NCI-H146 treated with DMSO at 0.1 percent for 48 hours (cell line): Measurements from ENCODE around the gene MPP2.
"Not testable (repeated sequence)": the region's sequence is repeated elsewhere in the genome, so short reads cannot be mapped to it uniquely, and the experiment has no call there.

ENCODE experiments used
- DNase-seq: peaks from one replicate; lab custom pipeline; 2025; ENCODE audit not compliant: unreplicated experiment; lab: John Stamatoyannopoulos, UW

MPP2 gene

DNA sequence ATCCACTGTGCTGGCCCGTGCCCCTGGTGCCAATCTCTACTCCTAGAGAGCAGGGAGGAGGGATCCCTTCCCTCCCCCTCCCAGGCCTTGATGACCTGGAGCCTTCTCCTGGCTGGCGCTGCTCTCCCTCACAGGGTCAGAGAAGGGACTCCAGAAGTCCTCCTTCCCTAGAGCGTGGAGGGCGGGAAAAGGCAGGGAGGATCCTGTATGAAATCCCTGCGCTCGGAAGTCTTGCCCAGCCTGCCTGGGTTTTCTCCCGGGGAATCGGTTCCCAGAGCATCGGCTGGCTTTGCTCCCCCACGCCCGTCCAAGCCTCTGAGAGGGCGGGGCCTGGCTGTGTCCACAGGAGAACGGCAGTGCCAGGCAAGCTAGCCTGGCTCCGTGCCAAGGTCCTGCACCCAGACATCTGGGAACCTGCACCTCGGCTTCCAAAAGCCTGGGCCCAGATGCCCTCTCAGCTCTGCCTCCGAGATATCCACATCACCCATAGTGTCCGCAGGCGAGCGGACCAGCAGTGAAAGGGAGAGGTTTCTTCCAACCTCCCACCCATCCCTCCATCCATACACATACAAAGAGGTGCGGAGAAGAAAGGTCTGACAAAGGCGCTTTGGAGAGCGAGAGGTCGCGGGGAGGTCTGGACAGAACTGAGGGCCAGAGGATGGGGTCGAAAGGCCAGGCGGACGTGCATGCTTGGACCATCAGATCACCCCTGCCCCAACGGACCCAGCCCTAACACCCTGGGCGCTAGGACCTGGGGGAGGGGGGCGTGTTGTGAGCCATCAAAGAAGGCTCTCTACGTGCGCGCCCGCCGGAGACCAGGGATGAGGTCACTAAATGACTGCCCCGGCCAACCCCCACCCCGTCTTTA is 1.1 kb downstream of the MPP2 start:
- no peak for DNase-seq

DNA sequence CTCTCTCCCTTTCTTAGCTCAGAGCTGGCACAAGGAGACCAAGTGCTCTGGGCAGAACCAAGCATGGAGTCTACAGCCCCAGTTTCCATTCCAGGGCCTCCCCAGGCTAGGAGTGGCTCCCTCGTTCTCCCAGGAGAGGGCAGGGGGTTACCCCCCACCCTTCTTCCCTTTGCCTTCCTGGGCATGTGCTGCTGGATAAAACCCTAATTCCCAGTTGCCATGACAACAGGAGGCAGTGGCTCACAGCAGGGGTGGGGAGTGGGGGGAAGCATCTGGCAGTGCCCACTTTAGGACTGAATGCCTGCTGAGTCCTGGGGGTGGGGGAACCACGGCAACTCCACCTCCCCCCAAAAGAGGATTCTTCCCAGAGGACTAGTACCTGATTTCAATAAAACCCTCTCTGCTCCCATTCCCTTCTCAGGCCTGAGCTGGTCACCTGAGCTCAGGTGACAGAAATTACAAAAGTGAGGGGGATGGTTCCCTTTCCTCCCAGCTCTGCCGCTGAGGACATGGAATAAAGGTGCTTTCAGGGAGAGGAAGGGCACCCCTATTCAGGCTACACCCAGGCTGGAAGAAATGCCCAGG is 1.8 kb downstream of the MPP2 start:
- DNase-seq = no peak

DNA sequence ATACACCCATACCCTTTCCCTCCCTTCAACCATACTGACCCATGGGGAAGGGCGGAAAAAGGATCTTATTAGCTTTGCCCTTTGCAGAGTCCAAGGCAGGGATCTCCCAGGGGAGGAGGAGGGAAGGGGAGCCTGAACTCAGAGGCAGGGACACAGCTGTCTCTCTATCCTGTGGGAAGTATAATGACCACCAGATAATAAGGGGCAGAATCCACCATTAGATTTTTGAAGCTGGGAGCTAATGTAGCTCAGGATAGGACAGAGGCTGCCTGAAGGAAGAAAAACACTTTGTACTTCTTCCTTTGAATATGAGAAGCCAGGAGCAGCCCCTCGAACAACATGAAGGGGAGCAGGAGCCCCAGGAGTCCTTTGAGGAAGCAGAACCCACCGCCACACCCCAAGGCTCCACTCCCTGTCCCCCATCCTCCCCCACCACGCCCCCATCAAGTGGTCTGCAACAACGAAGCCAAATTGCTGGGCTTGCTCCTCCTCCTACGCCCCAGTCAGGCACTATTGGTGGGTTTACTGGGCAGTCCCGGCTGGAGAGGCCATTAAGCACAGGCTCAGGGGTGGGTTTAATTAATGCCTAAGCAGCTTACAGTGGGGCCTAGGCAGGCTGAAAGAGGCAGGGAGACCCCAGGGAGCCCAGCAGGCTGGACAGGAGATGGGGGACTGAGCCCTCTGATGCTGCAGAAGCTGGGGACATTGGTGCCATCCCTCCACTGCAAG is 5.3 kb downstream of the MPP2 start:
- no peak for DNase-seq

DNA sequence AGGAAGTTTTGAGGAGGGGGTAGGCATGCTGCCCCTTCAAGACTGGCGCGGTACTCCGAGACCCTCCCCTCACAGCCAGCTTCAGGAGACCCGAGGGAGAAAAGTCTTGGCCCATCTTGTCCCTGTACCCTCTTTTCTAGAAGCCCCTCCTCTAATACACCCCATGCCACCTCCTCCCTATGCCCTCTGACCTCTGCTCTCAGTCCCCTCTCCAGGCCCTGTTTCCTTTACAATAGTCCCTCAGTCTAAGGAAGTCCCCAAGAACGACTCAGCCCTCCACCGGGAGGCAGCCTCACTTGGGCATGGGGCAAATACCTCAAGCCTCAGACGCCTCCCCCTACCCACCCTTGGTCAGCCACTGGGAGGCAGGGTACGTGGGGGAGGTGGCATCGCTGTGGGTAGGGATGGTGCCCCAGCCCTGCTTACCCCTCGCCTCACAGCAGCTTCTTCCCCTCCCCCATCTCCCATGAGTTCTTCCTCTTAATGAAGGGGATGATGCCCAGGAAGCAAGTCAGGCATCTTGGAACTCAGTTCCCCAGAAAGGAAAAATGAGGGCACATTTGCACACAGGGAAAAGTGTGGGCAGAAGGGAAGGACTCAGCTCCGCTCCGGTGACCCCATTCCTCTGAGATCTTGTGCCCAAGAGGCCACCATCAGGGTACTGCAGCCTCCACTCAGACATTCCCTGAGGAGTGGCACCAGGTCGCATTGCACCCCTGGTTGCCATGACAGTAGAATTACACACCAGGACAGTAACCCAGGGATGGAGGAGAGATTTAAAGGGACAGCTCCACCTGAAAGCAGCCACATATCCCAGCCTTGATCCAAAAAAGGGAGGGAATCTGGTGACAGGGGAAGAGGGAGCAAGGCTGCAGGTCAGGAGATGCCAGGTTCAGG is 6.2 kb downstream of the MPP2 start:
- no peak for DNase-seq

DNA sequence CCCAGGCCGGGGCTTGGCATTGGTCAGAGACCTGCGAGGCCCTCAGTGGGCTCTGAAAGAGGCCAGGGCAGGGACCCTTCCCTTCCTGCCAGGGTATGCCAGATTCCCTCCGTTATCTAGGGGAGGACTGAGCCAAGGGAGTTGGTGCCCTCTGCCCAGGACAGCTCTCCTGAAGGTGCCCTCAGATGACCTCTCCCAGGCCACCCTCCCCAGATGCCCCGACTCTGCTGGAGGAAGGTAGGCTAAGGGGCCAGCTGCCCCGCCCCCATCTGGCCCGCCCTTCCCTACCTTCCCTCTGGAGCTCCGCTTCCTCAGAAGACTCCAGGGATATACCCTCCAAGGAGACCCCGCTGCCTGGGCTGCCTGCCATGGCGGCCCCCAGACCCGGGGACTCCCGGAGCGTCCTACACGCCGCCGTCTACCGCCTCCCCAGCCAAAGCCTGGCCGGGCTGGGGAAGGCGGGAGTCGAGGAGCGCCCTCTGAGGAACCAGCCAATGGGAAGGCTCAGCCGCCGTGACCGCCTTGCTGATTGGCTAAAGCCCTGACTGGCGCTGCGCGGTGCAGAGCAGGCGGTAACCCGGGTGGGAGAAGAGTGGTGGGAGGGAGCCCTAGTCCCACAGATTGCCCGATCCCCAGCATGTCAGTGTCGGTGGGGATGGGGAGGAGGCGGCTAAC is 7.0 kb downstream of the MPP2 start:
- peak; percentile 53 for DNase-seq

DNA sequence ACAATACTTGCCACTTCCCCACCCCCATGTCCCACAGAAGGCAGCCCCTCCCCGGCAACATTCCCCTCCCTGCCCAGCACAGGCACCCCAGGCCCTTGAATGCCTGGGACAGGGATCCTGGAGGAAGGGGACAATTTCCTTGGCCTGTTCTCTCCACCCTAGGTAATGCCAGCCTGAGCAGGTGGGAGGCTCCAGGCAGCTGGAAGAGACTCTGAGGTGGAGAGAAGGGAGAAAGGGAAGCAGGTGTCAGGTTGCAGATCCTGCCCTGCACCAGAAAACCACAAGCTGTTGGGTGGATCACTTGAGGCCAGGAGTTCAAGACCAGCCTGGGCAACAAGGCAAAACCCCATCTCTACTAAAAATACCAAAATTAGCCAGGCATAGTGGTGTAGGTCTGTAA is 8.9 kb downstream of the MPP2 start:
- DNase-seq = no peak

DNA sequence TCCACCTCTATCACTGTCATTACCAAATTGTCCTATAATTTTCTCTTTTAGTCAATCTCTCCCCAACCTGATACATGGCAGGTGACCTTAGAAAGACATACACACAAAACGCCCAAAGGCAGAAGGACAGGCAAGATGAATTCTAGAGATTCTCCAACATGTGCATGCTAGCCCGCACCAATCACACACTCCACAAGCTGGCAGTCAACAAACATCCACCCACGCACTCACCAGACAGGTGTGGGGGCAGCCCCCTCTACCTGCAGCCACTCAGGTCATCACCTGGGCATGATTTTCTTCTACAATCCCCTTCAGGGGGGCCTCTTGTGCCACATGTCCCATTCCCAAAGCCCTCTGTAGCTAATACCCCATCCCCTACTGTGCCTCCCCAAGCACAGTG is 9.5 kb downstream of the MPP2 start:
- no peak for DNase-seq

DNA sequence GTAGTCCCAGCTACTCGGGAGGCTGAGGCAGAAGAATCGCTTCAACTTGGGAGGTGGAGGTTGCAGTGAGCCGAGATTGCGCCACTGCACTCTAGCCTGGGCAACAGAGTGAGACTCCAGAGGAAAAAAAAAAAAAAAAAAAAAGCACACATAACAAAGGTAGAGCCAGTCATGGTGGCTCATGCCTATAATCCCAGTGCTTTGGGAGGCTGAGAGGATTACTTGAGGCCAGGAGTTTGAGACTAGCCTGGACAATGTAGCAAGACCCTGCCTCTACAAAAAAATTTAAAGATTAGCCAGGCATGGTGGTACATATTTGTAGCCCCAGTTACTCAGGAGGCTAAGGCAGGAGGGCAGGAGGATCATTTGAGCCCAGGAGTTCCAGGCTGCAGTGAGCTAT is 12.8 kb downstream of the MPP2 start:
- not testable (repeated sequence) for DNase-seq

DNA sequence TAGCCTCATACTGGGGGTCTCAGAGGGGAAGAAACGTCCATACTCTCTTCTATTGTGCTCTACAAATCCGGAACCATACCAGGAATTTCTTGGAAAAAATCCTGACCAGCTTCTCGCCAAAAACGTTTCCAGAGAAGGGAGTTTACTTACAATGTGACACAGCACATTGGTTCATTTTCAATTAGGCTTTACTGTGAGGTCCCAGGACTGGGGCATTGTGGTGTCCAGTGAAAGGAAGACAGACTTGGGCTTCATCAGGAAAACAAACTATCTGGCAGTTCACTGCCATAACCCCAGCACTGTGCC is 14.7 kb downstream of the MPP2 start:
- no peak for DNase-seq

DNA sequence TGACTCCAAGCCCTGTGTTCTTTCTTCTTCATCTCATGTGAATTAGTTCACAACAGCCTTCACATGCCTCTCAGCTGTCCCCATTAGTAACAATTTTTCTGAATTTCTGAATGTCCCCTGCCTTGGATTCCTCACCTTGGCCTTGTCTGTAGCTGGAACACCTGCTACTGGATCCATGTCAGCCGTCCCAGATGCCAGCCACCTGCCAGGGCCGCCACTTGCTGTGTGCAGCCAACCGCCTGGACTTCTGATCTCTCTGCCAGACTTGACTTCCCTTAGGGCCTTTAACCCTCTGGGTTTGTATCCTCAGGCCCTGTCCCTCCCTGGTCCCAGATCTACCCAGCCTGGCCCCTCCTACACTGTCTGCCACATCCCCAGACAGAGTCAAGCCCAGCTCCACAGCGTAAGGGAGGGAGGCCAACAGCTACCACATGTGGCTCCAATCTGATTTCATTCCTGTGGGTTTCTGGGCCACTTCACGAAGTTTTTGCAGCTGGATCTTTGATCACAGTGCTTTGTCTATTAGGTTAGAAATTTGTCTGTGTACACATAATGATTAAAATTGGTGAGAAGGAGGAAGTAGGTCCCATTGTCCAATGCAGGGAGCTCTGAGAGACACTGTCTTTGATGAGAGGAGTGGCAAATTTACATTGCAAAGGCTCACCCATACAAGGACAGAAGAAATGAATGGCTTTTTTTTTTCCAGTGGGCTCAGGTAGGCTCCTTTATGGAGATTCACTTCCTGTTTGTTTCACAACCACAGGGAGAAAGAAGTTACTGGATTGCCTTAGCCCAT is 15.3 kb downstream of the MPP2 start:
- no peak for DNase-seq

DNA sequence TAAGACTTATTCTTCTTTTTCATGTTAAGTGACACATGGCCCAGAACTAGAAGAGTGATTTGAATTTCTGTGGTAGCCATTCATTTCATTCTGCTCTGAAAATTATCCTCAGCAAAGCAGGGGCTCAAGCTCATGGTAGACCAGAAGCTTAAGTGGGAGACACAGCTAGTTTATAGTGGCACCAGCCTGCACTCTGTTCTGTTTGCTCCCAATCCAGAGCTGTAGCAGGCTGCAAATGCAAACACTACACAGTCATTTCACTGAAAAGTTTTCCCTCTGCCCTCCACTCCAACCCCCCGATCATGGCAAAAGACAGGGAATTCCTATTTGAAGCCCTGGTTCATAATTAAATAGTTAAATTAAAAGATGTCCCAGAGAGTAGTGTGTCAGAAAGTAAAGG is 17.1 kb downstream of the MPP2 start:
- DNase-seq = no peak

DNA sequence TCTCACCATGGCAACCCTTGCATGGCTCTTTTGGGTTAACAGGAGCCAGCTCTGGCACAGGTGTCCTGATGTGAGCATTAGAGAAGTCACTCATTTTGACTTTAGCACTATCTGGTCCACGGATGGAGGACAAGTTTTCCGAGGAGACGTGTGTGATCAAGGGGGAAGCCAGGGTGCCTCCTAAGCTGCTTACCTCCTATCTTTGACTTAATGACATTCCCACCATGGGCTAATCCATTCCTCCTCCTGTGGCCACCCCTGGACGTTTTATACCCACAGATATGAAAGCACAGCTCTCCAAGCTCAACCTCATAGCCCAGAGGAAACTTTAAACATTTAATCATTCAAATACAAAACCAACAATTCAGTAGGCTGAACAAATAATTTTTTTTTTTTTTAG is 18.8 kb downstream of the MPP2 start:
- no peak for DNase-seq

DNA sequence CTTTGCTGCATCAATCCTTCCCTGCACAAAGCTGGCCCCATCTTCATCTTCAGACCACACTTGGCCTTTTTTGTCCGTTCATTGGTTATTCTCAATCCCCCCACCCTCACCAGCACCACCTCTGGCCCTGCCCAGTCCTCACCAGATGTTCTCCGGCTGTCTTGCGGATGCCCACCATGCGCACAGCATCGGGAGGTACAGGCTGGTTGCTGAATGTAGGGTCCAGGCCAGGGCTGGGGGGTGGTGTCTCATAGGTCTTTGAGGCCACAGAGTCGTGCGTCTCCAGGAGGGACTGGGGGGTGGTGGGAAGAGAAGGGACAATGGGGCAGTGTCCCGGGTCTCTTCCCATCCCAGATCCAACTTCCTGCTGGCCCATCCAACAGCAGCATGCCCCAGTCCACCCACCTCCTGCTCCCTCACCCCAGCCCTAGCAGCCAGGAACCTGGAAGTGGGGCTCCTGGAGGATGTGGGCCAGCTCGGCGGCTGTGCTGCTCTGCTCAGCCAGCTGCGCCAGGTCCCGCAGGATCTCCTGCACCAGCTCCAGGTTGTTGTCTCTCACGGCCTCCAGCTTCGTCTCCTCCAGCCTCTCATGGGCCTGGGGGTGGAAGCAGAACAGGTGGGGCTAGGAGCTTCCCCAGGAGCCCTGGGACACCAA is 24.4 kb downstream of the MPP2 start:
- no peak for DNase-seq

DNA sequence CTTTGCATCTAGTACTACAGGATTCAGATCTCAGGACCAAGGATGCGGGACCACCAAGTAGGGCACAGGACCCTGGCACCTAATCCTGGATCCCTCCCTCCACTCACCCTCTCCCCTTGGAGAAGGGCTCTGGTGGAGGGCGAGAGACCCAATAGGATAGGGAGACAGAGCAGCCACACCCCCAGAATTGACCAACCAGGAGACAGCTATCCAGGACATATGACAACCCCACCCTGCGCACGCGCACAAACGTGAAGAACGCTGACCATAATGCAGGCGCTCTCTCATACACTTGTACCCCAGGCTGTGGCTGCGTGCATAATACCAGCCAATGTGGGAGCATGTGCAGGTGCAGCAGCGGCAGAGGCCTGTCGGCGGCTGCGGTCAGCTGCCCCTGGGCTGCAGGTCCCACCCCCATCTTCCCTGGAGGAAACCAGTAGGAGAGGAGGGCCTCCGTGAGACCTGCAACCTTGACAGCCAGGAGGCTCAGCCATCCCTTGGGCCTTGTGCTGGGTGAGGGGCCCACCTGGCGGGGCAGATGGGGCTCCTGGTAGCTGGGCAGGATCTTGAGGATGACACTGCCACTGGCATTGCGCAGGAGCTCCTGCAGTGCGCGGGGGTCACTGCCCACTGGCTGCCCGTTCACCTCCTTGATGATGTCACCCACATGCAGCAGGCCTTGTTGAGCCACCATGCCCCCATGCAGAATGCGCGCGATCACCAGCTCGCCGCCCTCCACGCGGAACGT is 25.4 kb downstream of the MPP2 start:
- DNase-seq = no peak

DNA sequence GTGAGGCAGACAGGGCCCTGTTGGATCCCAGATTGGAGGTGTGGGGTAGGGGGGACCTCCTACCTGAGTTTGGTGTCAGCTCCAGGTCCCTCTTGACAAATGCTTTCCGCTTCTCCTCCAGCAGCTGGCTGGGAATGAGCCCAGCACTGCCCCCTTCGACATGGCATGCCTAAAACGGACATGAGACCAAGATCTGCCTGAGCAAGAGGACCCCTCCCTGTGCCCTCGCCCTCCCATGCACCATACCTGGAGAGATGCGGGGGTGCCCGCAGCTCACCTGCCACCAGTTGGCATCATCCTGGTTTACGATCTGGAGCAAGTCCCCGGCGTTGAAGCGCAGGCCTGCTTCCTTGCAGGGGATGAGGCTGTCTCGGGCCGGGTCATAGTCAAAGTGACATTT is 26.2 kb downstream of the MPP2 start:
- DNase-seq = no peak

DNA sequence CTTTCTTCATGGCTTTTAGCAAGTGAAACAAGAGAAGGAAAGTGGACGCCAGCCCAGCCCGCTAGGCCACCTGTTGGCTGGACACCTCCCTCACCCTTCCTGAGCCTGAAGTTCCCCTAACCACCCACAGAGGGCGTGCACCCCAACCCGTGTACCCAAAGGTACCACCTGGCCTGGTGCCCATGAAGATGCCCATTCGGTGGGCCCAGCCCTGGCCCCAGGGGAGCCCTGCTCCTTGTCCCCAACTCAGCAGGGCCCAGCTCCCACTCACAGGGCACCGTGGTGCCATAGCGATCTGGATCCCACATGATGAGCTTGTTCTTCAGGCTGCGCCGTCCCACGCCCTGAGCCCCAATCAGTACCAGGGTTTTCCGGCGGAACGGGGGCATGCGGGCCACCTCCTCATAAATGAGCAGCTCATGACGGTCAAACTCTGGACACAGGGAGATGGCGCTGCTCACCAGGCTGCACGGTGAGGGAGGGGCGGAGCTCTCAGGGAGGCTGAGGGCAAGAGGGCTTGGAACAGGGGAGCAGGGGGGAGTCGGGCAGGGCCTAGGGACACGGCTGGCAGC is 26.8 kb downstream of the MPP2 start:
- DNase-seq = no peak

DNA sequence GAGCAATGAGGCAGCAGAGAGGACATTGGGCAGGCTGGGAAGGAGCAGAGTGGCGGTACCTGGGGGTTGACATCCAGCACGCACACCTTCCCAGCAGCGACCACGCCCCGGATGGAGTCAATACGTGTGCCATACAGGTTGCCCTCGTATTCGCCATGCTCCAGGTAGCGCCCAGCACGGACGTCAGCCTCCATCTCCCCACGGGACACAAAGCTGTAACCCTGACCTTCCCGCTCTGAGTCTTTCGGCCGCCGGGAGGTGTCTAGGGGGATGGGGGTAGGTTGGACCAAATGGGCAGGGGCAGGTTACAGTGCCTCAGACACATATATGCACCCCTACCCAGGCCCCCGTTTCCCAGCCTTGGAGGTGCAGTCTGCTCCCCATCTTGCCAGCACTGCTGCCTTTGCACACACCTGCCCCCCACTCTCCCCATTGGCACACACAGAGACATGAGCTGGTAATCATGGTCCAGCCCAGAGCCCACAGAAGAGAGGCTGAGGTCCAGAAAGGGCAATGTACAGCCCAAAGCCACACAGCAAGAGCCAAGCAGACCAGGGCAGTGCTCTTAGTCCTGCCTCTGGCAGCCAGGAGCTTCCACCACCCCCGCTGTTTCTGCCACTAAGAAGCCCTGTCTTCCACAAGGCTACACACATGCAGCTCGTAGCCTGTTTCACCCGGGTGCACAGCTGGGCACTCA is 27.5 kb downstream of the MPP2 start:
- DNase-seq = no peak
